Thyroid gland (tissue), 4 donors: ENCODE data around the gene DENND4C.

Source experiments
- CTCF ChIP-seq, 6 experiments: fragments of 200-600 bp in 3 of 6; fragments of 450-650 bp in 3 of 6; sonication (generic) in 3 of 6; IDR thresholded peaks; one replicate each; pipeline ENCODE4 v1.5.1; 2016 to 2019; ENCODE audit warnings: antibody characterized with exemption in 6 of 6, mild to moderate bottlenecking in 2 of 6, inconsistent platforms in 1 of 6, moderate library complexity in 1 of 6
- POLR2A ChIP-seq, 2 donors: fragments of 450-650 bp; IDR thresholded peaks; one replicate each; pipeline ENCODE4 v1.6.1; 2017; ENCODE audit warnings: antibody characterized with exemption in 2 of 2, mild to moderate bottlenecking in 2 of 2, moderate library complexity in 1 of 2

- TF ChIP-seq POLR2A (IDR thresholded peaks at IDR 0.05) (no peak), CTCF (IDR thresholded peaks at IDR 0.05) (no peak)
Measured at GRCh38 chr9:19306568-19306967, 76.1 kb downstream of the DENND4C start.
